ENCODE results near the gene KRTAP10-4.
"Not testable (repeated sequence)": the region's sequence is repeated elsewhere in the genome, so short reads cannot be mapped to it uniquely, and the experiment has no call there.

Gene KRTAP10-4

DNA sequence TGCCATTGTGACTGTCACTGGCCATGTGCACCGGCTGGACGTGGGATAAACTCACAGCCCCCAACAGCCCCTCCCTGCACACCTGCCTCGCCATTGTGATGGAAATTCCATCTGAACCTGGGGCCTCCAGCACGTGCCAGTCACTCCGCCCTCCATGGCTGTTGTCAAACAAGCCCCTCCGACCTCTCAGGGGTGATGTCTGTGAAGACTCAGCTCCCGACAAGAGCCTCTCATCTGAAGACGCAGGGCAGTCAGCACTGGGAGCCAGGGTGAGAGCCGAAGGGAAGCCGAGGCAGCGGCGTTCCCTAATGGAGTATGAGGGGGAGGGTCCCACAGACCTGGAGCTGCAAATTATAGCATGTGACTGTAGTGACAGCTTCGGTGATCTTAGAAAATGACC, 20.8 kb upstream of the KRTAP10-4 start:
- H3K9me3 ChIP-seq = no peaks in the 10 kb centered on the region
- H3K27me3 ChIP-seq = peaks cover 28% of the 10 kb centered on the region
- peaks cover 21 to 27% of the 10 kb centered on the region in 2 experiments for H3K4me1 ChIP-seq (ENCODE audit: control insufficient read depth in 1 of 2, insufficient read depth in 1 of 2, low read depth in 1 of 2, low read length in 1 of 2)
- TF ChIP-seq, protein P1, sequence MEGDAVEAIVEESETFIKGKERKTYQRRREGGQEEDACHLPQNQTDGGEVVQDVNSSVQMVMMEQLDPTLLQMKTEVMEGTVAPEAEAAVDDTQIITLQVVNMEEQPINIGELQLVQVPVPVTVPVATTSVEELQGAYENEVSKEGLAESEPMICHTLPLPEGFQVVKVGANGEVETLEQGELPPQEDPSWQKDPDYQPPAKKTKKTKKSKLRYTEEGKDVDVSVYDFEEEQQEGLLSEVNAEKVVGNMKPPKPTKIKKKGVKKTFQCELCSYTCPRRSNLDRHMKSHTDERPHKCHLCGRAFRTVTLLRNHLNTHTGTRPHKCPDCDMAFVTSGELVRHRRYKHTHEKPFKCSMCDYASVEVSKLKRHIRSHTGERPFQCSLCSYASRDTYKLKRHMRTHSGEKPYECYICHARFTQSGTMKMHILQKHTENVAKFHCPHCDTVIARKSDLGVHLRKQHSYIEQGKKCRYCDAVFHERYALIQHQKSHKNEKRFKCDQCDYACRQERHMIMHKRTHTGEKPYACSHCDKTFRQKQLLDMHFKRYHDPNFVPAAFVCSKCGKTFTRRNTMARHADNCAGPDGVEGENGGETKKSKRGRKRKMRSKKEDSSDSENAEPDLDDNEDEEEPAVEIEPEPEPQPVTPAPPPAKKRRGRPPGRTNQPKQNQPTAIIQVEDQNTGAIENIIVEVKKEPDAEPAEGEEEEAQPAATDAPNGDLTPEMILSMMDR (IDR thresholded peaks at IDR 0.05) = no peak
- no peak overlapping the region for H3K4me3 ChIP-seq (ENCODE audit: low read depth in 1 of 2, low read length in 1 of 2)
- H3K36me3 ChIP-seq = no peaks in the 10 kb centered on the region
- H3K27ac ChIP-seq = no peak overlapping the region

DNA sequence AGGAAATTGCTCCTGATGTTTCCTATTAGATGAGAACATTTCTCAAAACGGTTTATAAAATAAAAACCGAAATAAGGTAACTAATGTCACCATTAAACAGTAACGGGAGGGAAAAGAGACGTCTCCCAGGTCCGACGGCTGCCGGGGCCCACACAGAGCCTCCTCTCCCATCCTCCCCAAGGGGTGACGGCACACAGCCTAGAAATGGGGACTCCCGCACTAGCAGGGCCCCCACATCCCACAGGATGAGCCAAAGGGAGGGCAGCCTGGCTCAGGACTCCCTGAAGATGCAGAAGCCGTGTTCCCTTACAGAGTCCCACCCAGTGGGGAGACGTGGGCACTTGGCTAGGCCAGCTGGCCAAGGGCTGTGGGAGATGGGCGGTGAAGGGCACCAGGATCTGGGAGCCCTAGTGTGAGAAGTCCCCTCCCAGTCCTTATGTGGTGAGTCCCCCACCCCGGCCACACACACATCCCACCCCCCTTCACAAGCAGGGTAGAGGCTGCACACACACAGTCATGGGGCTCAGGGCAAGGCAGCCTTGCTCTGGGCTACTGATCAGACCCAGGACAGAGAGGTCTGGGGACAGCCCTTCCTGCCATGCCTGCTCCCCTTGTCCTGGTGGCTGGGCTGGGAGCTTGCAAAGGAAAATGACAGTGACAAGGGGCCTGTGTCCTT, 18.2 kb upstream of the KRTAP10-4 start:
- TF ChIP-seq, protein P1 (IDR thresholded peaks at IDR 0.05) = no peak
- H3K27me3 ChIP-seq = peaks cover 41% of the 10 kb centered on the region
- H3K9me3 ChIP-seq = no peaks in the 10 kb centered on the region
- peaks cover 0 to 4% of the 10 kb centered on the region in 2 experiments for H3K4me1 ChIP-seq (ENCODE audit: control insufficient read depth in 1 of 2, insufficient read depth in 1 of 2, low read depth in 1 of 2, low read length in 1 of 2)
- H3K36me3 ChIP-seq = no peaks in the 10 kb centered on the region
- no peak overlapping the region for H3K27ac ChIP-seq
- H3K4me3 ChIP-seq (ENCODE audit: low read depth in 1 of 2, low read length in 1 of 2) = no peak overlapping the region

DNA sequence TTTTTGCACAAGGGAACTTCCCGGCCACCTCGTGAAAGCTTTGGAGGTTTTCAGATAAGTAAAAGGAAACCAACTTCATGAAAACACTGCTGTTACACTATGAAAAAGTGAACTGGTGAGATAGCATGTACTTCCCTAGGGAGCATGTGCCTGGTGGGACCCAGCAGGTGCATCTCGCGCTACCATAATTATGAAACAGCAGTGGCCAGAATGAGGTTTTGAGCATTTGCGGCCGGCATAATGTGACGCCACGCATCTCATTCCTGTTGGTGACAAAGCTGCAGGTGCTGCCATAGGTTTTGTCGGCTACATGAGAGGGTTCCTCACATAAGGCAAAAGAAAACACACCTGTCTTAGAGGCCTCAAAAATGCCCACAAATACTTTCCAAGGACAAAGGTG, 16.6 kb upstream of the KRTAP10-4 start:
- H3K27me3 ChIP-seq = peaks cover 41% of the 10 kb centered on the region

DNA sequence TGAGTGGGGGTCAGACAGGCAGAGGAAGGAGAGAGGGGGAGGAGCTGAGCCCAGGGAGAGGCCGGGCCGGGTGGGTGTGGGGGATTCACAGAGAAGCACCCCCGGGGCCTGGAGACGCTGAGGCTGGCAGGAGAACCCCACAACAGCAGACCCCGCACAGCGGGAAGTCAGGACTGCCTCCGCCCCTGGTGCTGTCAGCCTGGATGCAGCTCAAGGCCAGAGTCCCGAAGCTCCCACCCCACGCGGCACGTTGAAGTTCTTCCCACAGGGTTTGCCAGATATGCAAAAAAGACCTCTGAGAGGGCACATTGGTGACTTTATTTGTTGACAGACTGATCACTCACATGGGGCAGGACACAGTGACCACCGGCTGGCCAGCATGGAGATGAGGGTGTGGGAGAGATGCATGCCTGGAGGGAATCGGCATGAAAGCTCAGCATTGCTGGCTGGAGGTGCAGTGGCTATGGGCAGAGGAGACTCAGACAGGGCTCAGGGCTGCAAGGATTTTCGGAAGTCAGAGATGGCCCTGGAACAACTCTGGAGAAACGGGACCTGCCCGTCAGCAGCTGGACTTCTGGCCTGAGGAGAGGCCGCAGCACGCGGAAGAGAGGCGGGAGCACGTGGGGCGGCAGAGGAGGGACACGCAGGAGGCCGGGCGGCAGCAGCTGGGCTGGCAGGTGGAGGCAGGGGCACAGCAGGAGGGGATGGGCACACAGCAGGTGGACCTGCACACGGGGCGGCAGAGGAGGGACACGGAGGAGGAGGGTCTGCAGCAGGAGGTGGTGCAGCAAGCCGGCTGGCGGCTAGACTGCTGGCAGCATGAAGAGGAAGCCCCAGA, 15.8 kb upstream of the KRTAP10-4 start:
- TF ChIP-seq, protein P1 (IDR thresholded peaks at IDR 0.05) = no peak
- H3K27ac ChIP-seq = no peak overlapping the region
- H3K36me3 ChIP-seq = no peaks in the 10 kb centered on the region
- no peaks in the 10 kb centered on the region for H3K4me1 ChIP-seq (ENCODE audit: control insufficient read depth in 1 of 2, insufficient read depth in 1 of 2, low read depth in 1 of 2, low read length in 1 of 2)
- H3K9me3 ChIP-seq = no peaks in the 10 kb centered on the region
- H3K4me3 ChIP-seq (ENCODE audit: low read depth in 1 of 2, low read length in 1 of 2) = no peak overlapping the region
- H3K27me3 ChIP-seq = peaks cover 41% of the 10 kb centered on the region

More for the DNA sequence above, 16.6 kb upstream of the KRTAP10-4 start:
- Histone ChIP-seq H3K27ac (no peak overlapping the region), H3K4me3 (ENCODE audit: low read depth in 1 of 2, low read length in 1 of 2) (no peak overlapping the region), H3K9me3 (no peaks in the 10 kb centered on the region), H3K4me1 (ENCODE audit: control insufficient read depth in 1 of 2, insufficient read depth in 1 of 2, low read depth in 1 of 2, low read length in 1 of 2) (no peaks in the 10 kb centered on the region), H3K36me3 (no peaks in the 10 kb centered on the region)
- TF ChIP-seq, protein P1 (IDR thresholded peaks at IDR 0.05) = no peak

DNA sequence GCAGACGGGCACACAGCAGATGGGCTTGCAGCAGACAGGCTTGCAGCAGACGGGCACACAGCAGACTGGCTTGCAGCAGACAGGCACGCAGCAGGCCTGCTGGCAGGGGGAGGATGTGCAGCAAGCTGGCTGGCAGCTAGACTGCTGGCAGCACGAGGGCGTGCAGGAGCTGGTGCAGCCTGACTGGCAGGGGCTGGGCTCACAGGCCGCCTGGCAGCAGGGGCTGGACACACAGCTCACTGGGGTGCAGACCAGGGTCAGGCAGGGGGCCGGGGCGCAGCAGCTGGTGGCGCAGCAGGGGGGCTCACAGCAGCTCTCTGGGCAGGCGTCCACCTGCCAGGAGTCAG, 15.2 kb upstream of the KRTAP10-4 start:
- not testable (repeated sequence) for H3K9me3 ChIP-seq; H3K27ac ChIP-seq; H3K36me3 ChIP-seq; H3K4me1 ChIP-seq (ENCODE audit: control insufficient read depth in 1 of 2, insufficient read depth in 1 of 2, low read depth in 1 of 2, low read length in 1 of 2); H3K4me3 ChIP-seq (ENCODE audit: low read depth in 1 of 2, low read length in 1 of 2)
- peaks cover 41% of the 10 kb centered on the region for H3K27me3 ChIP-seq

DNA sequence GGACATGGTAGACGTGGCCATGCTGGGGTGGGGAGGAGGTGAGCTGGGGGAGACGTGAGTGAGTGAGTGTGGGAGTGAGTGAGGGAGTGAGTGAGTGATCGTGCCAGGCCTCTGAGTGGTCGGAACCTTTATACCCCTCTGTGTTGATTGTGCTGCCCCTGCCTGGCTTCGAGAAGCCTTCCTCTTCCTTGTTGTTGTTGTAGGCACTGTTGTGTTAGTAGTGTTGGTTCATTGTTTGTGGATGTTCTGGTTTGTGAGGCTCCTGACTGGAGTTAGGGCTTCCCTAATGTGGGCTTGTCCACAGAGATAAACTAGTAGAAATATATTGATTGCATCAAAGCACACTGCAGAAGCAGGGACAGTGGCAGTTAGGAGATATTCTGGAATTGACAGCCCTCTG, 14.8 kb upstream of the KRTAP10-4 start, which contains the start of gene KRTAP10-3:
TSS of gene KRTAP10-3 (minus strand) at position 101 of the 400 bp plus-strand sequence. CDS start at position 21, 80 bp downstream.
- Histone ChIP-seq H3K4me1 (ENCODE audit: control insufficient read depth in 1 of 2, insufficient read depth in 1 of 2, low read depth in 1 of 2, low read length in 1 of 2) (no peaks in the 10 kb centered on the region), H3K36me3 (no peaks in the 10 kb centered on the region), H3K27ac (no peak within 1 kb of the TSS), H3K27me3 (peaks cover 40% of the 10 kb centered on the region), H3K4me3 (ENCODE audit: low read depth in 1 of 2, low read length in 1 of 2) (no peak within 1 kb of the TSS), H3K9me3 (no peaks in the 10 kb centered on the region)
- TF ChIP-seq, protein P1 (IDR thresholded peaks at IDR 0.05) = no peak
